Endothelial cell of umbilical vein (primary cell): ENCODE measurements around the gene ETFA.

Experiments used
- EZH2 ChIP-seq: IDR thresholded peaks from 2 replicates; pipeline ENCODE4 v1.6.1; 2012; ENCODE audit warnings: borderline replicate concordance, low read depth, mild to moderate bottlenecking, moderate library complexity, low read length, inconsistent platforms; ENCODE audit not compliant: severe bottlenecking
- POLR2AphosphoS5 ChIP-seq: IDR thresholded peaks from 2 replicates; pipeline ENCODE4 v1.6.1; 2012; ENCODE audit warnings: low read depth, mild to moderate bottlenecking, control low read depth, low read length, moderate library complexity; ENCODE audit not compliant: insufficient read depth
- TF ChIP-seq, protein P1 (sequence below): IDR thresholded peaks from 2 replicates; pipeline ENCODE4 v1.6.1; 2011; ENCODE audit not compliant: insufficient read depth, insufficient read length
- TF ChIP-seq, protein P2 (sequence below), 2 donors: IDR thresholded peaks; 1 replicate in 1 of 2; 2 replicates in 1 of 2; pipeline ENCODE4 v1.5.1; 2011; ENCODE audit warnings: low read length in 2 of 2, mild to moderate bottlenecking in 2 of 2, moderate library complexity in 2 of 2, control low read depth in 1 of 2, inconsistent platforms in 1 of 2, low read depth in 1 of 2; ENCODE audit not compliant: insufficient read depth in 1 of 2; ENCODE audit errors: extremely low read depth in 1 of 2

DNA sequence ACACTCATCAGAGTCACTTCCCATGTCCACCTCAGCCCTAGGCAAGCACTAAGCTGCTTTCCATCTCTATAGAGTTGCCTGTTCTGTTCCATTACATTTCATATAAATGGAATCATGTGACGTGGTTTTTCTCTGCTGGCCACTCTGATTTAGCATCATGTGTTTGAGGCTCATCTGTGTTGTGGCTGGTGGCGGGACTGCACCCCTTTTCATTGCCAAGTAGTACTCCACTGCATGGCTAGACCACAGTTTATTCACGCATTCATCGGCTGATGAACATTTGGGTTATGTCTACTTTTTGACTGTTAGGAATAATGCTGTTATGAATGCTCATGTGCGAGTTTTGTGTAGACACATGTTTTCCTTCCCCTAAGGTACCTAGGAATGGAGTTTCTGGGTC lies 136.6 kb downstream of the ETFA start:
- TF ChIP-seq, protein P1, sequence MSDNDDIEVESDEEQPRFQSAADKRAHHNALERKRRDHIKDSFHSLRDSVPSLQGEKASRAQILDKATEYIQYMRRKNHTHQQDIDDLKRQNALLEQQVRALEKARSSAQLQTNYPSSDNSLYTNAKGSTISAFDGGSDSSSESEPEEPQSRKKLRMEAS = no peak
- TF ChIP-seq EZH2 = no peak
- TF ChIP-seq, protein P2, sequence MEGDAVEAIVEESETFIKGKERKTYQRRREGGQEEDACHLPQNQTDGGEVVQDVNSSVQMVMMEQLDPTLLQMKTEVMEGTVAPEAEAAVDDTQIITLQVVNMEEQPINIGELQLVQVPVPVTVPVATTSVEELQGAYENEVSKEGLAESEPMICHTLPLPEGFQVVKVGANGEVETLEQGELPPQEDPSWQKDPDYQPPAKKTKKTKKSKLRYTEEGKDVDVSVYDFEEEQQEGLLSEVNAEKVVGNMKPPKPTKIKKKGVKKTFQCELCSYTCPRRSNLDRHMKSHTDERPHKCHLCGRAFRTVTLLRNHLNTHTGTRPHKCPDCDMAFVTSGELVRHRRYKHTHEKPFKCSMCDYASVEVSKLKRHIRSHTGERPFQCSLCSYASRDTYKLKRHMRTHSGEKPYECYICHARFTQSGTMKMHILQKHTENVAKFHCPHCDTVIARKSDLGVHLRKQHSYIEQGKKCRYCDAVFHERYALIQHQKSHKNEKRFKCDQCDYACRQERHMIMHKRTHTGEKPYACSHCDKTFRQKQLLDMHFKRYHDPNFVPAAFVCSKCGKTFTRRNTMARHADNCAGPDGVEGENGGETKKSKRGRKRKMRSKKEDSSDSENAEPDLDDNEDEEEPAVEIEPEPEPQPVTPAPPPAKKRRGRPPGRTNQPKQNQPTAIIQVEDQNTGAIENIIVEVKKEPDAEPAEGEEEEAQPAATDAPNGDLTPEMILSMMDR (IDR thresholded peaks at IDR 0.05; ENCODE audit: extremely low read depth in 1 of 2, insufficient read depth in 1 of 2, low read depth in 1 of 2, low read length in 2 of 2) = no peak
- TF ChIP-seq POLR2AphosphoS5 = no peak
